Bronchial epithelial cell (primary cell): ENCODE measurements around the gene GAMT. TPM values are rescaled to one million over a fixed set of nuclear protein-coding genes. Genes with fewer than 3 reads are reported as not detected.

Experiments used
- DNase-seq: peaks from one replicate; pipeline ENCODE4 v3.0.0-alpha.2; 2010; ENCODE audit warnings: low read depth
- FAIRE-seq: peaks from 2 replicates; lab custom pipeline; 2011; peaks lifted over from hg19 to GRCh38; lab: Jason Lieb, UNC
- H3K27me3 ChIP-seq: 2 replicates; pipeline ENCODE4 v1.5.1; 2011; ENCODE audit warnings: low read length; ENCODE audit not compliant: control insufficient read depth, insufficient read depth
- H3K36me3 ChIP-seq: 2 replicates; pipeline ENCODE4 v1.5.1; 2011; ENCODE audit warnings: low read length; ENCODE audit not compliant: control insufficient read depth, insufficient read depth
- H3K4me3 ChIP-seq: 2 replicates; pipeline ENCODE4 v1.5.1; 2011; ENCODE audit warnings: mild to moderate bottlenecking, low read depth, low read length, control low read depth
- CTCF ChIP-seq: IDR thresholded peaks from 2 replicates; pipeline ENCODE4 v1.5.1; 2011; ENCODE audit warnings: mild to moderate bottlenecking, moderate library complexity, low read length, control low read depth, inconsistent platforms; ENCODE audit not compliant: insufficient read depth, severe bottlenecking
- total RNA-seq: library from RNA; depleted of rRNA; stranded (reverse); fragments of >200 nt; gene quantifications from 2 replicates; pipeline ENCODE4 v1.2.1, GENCODE V29; 2014

GAMT gene
- total RNA-seq, 1 donor from 2014 or later, result 6.8 TPM

- Histone ChIP-seq H3K36me3 (peaks cover 35% of the 10 kb centered on the region), H3K4me3 (no peak overlapping the region), H3K27me3 (no peaks in the 10 kb centered on the region)
- TF ChIP-seq CTCF, result no peak
- DNase-seq (no peak), FAIRE-seq (no peak)
Measured at GRCh38 chr19:1434040-1434366, 32.7 kb upstream of the GAMT start.

DNA sequence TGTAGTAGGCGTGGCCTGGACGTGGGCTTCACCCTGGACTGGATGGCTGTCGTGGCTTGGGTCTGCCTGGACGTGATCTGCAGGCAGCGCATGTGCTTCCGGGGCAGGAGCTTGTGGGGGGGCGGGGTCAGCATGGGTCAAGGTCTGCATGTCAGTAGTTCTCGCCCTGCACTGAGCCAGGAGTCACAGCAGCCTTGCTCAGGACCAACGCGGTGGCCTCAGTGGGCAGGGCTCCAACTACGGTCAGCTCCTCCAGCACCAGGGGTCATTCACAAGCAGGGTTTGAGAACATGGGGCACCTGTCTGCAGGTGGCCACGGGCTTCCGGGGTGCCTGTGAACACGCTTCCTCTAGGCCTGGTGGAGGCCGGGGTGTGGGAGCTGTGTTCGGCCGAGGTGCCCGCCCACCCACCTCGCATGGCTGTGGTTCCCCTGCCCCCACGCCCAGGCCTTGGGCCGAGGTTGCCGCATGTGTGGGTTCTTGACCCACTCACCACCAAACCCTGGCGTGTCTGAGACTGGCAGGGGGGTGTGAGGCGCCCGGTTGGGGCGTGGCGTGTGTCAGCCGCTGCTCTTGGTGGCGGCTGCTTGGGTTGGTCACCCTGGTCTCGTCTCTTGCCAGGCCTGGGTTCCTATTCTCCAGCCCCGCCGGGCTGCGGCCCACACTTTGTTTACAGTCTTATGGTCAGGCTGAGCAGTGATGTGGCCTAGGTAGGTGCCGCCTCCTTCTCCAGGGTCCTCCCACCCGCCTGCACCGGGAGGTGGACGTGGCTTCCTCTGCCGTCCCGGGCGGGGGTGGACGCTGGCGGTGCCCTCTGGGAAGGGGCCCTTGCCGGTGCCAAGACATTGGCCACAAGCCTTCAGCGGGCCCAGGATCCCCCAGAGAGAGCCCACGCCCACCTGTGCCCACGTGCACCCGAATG lies 32.0 kb upstream of the GAMT start:
- no peak for TF ChIP-seq CTCF
- H3K27me3 ChIP-seq, result no peaks in the 10 kb centered on the region
- H3K4me3 ChIP-seq, result no peak overlapping the region
- H3K36me3 ChIP-seq, result peaks cover 39% of the 10 kb centered on the region
- DNase-seq (no peak), FAIRE-seq (no peak)

- DNase-seq (no peak), FAIRE-seq (no peak)
- Histone ChIP-seq H3K36me3 (peaks cover 43% of the 10 kb centered on the region), H3K4me3 (no peak overlapping the region), H3K27me3 (no peaks in the 10 kb centered on the region)
- no peak for TF ChIP-seq CTCF
Measured at GRCh38 chr19:1432507-1432887, 31.2 kb upstream of the GAMT start.

GRCh38 chr19:1431759-1432506 lies 30.6 kb upstream of the GAMT start:
- peaks cover 48% of the 10 kb centered on the region for H3K36me3 ChIP-seq
- H3K4me3 ChIP-seq, result no peak overlapping the region
- no peaks in the 10 kb centered on the region for H3K27me3 ChIP-seq
- TF ChIP-seq CTCF, result no peak
- DNase-seq (no peak), FAIRE-seq (no peak)

- peaks cover 57% of the 10 kb centered on the region for H3K36me3 ChIP-seq
- no peaks in the 10 kb centered on the region for H3K27me3 ChIP-seq
- no peak for DNase-seq
- H3K4me3 ChIP-seq, result no peak overlapping the region
- no peak for FAIRE-seq
- TF ChIP-seq CTCF, result no peak
Measured at GRCh38 chr19:1430246-1430645, 28.9 kb upstream of the GAMT start.
